Upper lobe of right lung (tissue), 1 donor: Measurements from ENCODE around the gene IGSF23. TPM values are rescaled to one million over a fixed set of nuclear protein-coding genes. Genes with fewer than 3 reads are reported as not detected.

Source experiments
- ATAC-seq: fragments of 200-7000 bp; cut with Tn5 transposase; one replicate; pipeline ENCODE4 v1.9.1; 2020; ENCODE audit warnings: mild to moderate bottlenecking, moderate library complexity
- DNase-seq: peaks from one replicate; pipeline ENCODE4 v3.0.0-alpha.2; 2020
- H3K27ac ChIP-seq: fragments of 200-600 bp; one replicate; pipeline ENCODE4 v1.8.0; 2022
- H3K27me3 ChIP-seq: fragments of 200-600 bp; one replicate; pipeline ENCODE4 v1.8.0; 2022; ENCODE audit warnings: mild to moderate bottlenecking
- H3K36me3 ChIP-seq: fragments of 200-600 bp; one replicate; pipeline ENCODE4 v1.8.0; 2022
- H3K4me1 ChIP-seq: fragments of 200-600 bp; one replicate; pipeline ENCODE4 v1.8.0; 2022
- H3K4me3 ChIP-seq: fragments of 200-600 bp; one replicate; pipeline ENCODE4 v1.8.0; 2022; ENCODE audit warnings: mild to moderate bottlenecking
- H3K9me3 ChIP-seq: fragments of 200-600 bp; one replicate; pipeline ENCODE4 v1.8.0; 2022
- intact Hi-C: fragments of 100-400 bp; cut with DNase I; formaldehyde crosslinking; loops from one replicate; pipeline ENCODE4 v1.11.0; 2022
- total RNA-seq: library from RNA; stranded (reverse); fragmentation: NEBNext Ultra II Directional; extraction: Animal tissue kit (Norgen Biotek cat#: 25700); gene quantifications from one replicate; pipeline ENCODE4 v1.2.1, GENCODE V29; 2021
- TF ChIP-seq, protein P1 (sequence below): fragments of 200-600 bp; IDR thresholded peaks from one replicate; pipeline ENCODE4 v1.8.0; 2022; ENCODE audit warnings: antibody characterized with exemption
- donor health status: DM: no; HTN: yes; CAD: no; lungs with severe emphysema.

Gene IGSF23
- total RNA-seq, 1 donor from 2014 or later, result not detected

DNA sequence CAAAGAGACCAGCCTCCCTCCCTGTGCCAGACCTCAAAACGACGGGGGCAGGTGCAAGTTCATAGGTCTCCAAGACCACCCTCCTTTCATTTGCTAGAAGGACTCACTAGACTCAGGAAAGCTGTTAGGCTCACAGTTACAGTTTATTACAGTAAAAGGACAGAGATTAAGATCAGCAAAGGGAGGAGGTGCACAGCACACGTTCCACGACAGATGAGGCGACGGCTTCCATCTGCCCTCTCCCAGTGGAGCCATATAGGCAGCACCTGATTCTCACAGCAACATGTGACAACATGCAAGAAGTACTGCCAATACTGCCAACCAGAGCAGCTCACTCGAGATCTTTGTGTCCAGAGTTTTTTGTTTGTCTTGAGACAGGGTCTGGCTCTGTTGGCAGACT is 48.5 kb downstream of the IGSF23 start:
- no peak overlapping the region for H3K27ac ChIP-seq

DNA sequence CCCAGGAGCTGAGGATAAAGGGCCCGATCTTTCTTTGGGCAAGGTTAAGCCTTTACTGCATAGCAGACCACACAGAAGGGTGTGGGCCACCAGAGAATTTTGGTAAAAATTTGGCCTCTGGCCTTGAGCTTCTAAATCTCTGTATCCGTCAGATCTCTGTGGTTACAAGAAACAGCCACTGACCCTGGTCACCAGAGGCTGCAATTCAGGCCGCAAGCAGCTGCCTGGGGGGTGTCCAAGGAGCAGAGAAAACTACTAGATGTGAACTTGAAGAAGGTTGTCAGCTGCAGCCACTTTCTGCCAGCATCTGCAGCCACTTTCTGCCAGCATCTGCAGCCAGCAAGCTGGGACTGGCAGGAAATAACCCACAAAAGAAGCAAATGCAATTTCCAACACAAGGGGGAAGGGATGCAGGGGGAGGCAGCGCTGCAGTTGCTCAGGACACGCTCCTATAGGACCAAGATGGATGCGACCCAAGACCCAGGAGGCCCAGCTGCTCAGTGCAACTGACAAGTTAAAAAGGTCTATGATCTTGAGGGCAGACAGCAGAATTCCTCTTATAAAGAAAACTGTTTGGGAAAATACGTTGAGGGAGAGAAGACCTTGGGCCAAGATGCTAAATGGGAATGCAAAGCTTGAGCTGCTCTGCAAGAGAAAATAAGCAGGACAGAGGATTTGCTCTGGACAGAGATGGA is 49.5 kb downstream of the IGSF23 start:
- no peaks in the 10 kb centered on the region for H3K9me3 ChIP-seq
- H3K4me3 ChIP-seq, result no peak overlapping the region
- H3K4me1 ChIP-seq, result no peaks in the 10 kb centered on the region
- TF ChIP-seq, protein P1, sequence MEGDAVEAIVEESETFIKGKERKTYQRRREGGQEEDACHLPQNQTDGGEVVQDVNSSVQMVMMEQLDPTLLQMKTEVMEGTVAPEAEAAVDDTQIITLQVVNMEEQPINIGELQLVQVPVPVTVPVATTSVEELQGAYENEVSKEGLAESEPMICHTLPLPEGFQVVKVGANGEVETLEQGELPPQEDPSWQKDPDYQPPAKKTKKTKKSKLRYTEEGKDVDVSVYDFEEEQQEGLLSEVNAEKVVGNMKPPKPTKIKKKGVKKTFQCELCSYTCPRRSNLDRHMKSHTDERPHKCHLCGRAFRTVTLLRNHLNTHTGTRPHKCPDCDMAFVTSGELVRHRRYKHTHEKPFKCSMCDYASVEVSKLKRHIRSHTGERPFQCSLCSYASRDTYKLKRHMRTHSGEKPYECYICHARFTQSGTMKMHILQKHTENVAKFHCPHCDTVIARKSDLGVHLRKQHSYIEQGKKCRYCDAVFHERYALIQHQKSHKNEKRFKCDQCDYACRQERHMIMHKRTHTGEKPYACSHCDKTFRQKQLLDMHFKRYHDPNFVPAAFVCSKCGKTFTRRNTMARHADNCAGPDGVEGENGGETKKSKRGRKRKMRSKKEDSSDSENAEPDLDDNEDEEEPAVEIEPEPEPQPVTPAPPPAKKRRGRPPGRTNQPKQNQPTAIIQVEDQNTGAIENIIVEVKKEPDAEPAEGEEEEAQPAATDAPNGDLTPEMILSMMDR, result no peak
- H3K27ac ChIP-seq, result no peak overlapping the region
- H3K27me3 ChIP-seq, result no peaks in the 10 kb centered on the region
- intact Hi-C loops, result no loop called here
- no peak for DNase-seq
- ATAC-seq, result no peak
- peaks cover 58% of the 10 kb centered on the region for H3K36me3 ChIP-seq

More for the DNA sequence above, 48.5 kb downstream of the IGSF23 start:
- H3K4me1 ChIP-seq, result peaks cover 2% of the 10 kb centered on the region
- ATAC-seq, result no peak
- H3K9me3 ChIP-seq, result no peaks in the 10 kb centered on the region
- intact Hi-C loops, result no loop called here
- H3K4me3 ChIP-seq, result no peak overlapping the region
- no peaks in the 10 kb centered on the region for H3K27me3 ChIP-seq
- DNase-seq, result no peak
- TF ChIP-seq, protein P1, result no peak
- H3K36me3 ChIP-seq, result peaks cover 63% of the 10 kb centered on the region

DNA sequence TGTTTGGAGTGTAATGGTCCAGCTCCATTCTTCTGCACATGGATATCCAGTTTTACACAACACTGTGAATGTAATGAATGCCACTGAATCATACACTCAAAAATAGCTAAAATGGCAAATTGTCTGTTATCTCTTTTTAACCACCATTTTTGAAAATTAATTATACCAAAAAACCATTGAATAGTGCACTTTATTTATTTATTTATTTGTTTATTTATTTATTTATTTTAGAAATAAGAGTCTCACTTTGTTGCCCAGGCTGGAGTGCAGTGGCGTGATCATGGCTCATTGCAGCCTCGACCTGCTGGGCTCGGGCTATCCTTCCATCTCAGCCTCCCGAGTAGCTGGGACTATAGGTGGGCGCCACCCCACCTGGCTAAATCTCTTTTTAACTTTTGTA is 50.6 kb downstream of the IGSF23 start:
- ATAC-seq (no peak), DNase-seq (no peak)
- no peaks in the 10 kb centered on the region for H3K27me3 ChIP-seq
- no peak overlapping the region for H3K27ac ChIP-seq
- no peak overlapping the region for H3K4me3 ChIP-seq
- H3K4me1 ChIP-seq, result no peaks in the 10 kb centered on the region
- H3K9me3 ChIP-seq, result no peaks in the 10 kb centered on the region
- TF ChIP-seq, protein P1, result no peak
- H3K36me3 ChIP-seq, result peaks cover 46% of the 10 kb centered on the region
- intact Hi-C loops, result no loop called here

DNA sequence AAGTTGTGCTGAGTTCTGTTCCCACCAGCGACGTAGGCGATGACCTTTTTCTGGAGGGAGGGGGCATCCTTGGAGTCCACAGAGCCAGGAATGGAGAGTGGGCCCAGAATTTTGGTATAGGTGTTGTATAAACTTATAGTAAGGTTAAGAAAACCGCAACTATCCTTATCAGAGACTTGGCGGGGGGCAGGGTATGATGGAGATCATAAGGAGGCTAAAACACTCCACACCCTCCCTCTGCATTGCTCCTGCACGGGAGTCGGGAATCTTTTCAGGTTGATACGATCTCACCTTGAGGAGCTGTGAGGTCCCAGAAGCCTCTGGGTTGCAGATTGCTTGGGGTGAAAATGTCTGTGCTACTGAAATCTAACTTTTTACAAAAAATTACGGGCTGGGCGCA is 51.6 kb downstream of the IGSF23 start:
- Histone ChIP-seq H3K4me1 (no peaks in the 10 kb centered on the region), H3K27ac (no peak overlapping the region), H3K4me3 (no peak overlapping the region), H3K36me3 (peaks cover 36% of the 10 kb centered on the region), H3K27me3 (no peaks in the 10 kb centered on the region), H3K9me3 (no peaks in the 10 kb centered on the region)
- ATAC-seq (no peak), DNase-seq (no peak)
- TF ChIP-seq, protein P1, result no peak
- intact Hi-C loops, result no loop called here

DNA sequence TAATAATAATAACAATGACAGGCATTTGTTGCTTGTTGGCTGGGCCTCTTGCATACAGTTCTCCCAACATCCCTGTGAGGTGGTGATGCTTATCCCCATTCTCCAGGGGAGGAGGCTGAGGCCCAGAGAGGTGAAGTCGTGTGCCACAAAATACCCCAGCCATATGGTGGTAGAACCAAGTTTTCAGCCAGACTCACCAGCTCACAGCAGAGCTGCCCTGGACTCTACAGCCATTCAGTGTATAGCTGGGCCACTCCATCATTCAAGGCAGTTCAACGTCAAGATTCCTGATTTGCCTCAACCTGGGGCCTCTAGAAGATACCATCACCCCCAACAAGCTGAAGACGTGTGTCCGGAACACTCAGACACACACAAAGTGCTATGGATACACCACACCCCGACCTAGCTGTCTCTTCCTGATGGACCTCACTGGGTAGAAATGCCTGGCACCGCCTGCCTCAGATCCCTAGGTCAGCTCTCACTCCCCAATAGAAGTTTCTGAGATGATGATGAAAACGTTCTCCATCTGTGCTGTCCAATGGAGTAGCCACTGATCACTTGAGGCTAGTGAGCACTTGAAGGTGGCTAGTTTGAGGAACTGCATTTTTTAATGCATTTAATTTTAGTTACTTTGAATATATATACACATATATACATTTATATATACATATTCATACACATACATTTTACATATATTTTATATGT is 53.6 kb downstream of the IGSF23 start:
- Histone ChIP-seq H3K4me1 (no peaks in the 10 kb centered on the region), H3K36me3 (peaks cover 18% of the 10 kb centered on the region), H3K27me3 (no peaks in the 10 kb centered on the region), H3K4me3 (no peak overlapping the region), H3K9me3 (no peaks in the 10 kb centered on the region), H3K27ac (no peak overlapping the region)
- DNase-seq (no peak), ATAC-seq (peak; percentile 8)
- TF ChIP-seq, protein P1, result no peak
- intact Hi-C loops, result no loop called here
